Activated CD8-positive, alpha-beta T cell treated with anti-CD3 and anti-CD28 coated beads for 36 hours (primary cell): ENCODE measurements around the gene BEX2. TPM values are rescaled to one million over a fixed set of nuclear protein-coding genes. Genes with fewer than 3 reads are reported as not detected.
A peak's percentile ranks its signal among the peaks of the same experiment; 100 is the strongest.

ENCODE experiments used
- ATAC-seq: fragments of 200-7000 bp; cut with Tn5 transposase; one replicate; pipeline ENCODE4 v1.10.0; 2021; ENCODE audit warnings: mild to moderate bottlenecking, moderate library complexity
- CTCF ChIA-PET: fragments of 350-600 bp; sonication (Branson Sonifier 250); formaldehyde crosslinking; loops from one replicate; lab custom pipeline; 2021; ENCODE audit warnings: antibody characterized with exemption; lab: Charles Lee
- POLR2A ChIA-PET: fragments of 350-600 bp; sonication (Branson Sonifier 250); formaldehyde crosslinking; loops from one replicate; lab custom pipeline; 2021; ENCODE audit warnings: antibody characterized with exemption; lab: Charles Lee
- DNase-seq: peaks from one replicate; pipeline ENCODE4 v3.0.0-alpha.2; 2020
- H3K27ac Mint-ChIP-seq: one replicate; pipeline ENCODE4 v1.8.0; 2021; ENCODE audit warnings: mild to moderate bottlenecking, mixed read lengths
- H3K27me3 Mint-ChIP-seq: one replicate; pipeline ENCODE4 v1.8.0; 2021; ENCODE audit warnings: mixed read lengths
- H3K36me3 Mint-ChIP-seq: one replicate; pipeline ENCODE4 v1.8.0; 2021; ENCODE audit warnings: low read depth, mixed read lengths
- H3K4me1 Mint-ChIP-seq: one replicate; pipeline ENCODE4 v1.8.0; 2021; ENCODE audit warnings: low read depth, mixed read lengths
- H3K4me3 Mint-ChIP-seq: one replicate; pipeline ENCODE4 v1.8.0; 2021; ENCODE audit warnings: mild to moderate bottlenecking, moderate library complexity, mixed read lengths
- H3K9me3 Mint-ChIP-seq: one replicate; pipeline ENCODE4 v1.8.0; 2021; ENCODE audit warnings: mixed read lengths
- intact Hi-C: fragments of 100-400 bp; cut with micrococcal nuclease; formaldehyde crosslinking; loops from one replicate; pipeline ENCODE4 v1.10.0; 2022
- total RNA-seq, 2 experiments: library from RNA; stranded (reverse); gene quantifications; one replicate each; pipeline ENCODE4 v1.2.3, GENCODE V29; 2021
- TF ChIP-seq, protein P1 (sequence below): fragments of 200-600 bp; IDR thresholded peaks from one replicate; pipeline ENCODE4 v1.8.0; 2022; ENCODE audit warnings: antibody characterized with exemption, mild to moderate bottlenecking

The BEX2 gene
- total RNA-seq, 2 experiments from 2014 or later: 13.6 to 14.6 TPM

DNA sequence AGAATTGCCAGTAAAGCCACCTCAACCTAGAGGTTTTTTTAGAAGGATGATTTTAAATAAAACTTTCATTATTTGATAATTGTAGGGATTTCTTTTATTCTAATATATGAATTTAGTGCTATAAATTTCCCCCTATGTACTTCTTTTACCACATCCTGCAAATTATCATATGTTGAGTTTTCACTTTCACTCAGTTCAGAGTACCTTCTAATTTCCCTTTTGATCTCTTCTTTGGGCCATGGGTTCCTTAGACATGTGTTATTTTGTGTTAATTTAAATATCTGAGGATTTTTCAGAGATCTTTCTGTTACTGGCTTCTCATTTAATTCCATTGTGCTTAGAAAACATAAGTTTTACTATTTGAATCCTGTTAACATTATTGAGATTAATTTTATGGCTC lies 6.1 kb downstream of the BEX2 start:
- CTCF ChIA-PET: no interaction called here
- intact Hi-C loops: no loop called here
- POLR2A ChIA-PET: no interaction called here
- Mint-ChIP-seq H3K4me1 (peaks cover 9% of the 10 kb centered on the region), H3K9me3 (no peaks in the 10 kb centered on the region), H3K27me3 (no peaks in the 10 kb centered on the region), H3K27ac (peak overlapping the region; percentile 20), H3K4me3 (no peak overlapping the region), H3K36me3 (peaks cover 2% of the 10 kb centered on the region)
- TF ChIP-seq, protein P1, sequence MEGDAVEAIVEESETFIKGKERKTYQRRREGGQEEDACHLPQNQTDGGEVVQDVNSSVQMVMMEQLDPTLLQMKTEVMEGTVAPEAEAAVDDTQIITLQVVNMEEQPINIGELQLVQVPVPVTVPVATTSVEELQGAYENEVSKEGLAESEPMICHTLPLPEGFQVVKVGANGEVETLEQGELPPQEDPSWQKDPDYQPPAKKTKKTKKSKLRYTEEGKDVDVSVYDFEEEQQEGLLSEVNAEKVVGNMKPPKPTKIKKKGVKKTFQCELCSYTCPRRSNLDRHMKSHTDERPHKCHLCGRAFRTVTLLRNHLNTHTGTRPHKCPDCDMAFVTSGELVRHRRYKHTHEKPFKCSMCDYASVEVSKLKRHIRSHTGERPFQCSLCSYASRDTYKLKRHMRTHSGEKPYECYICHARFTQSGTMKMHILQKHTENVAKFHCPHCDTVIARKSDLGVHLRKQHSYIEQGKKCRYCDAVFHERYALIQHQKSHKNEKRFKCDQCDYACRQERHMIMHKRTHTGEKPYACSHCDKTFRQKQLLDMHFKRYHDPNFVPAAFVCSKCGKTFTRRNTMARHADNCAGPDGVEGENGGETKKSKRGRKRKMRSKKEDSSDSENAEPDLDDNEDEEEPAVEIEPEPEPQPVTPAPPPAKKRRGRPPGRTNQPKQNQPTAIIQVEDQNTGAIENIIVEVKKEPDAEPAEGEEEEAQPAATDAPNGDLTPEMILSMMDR: no peak
- ATAC-seq (peak; percentile 53), DNase-seq (no peak)

DNA sequence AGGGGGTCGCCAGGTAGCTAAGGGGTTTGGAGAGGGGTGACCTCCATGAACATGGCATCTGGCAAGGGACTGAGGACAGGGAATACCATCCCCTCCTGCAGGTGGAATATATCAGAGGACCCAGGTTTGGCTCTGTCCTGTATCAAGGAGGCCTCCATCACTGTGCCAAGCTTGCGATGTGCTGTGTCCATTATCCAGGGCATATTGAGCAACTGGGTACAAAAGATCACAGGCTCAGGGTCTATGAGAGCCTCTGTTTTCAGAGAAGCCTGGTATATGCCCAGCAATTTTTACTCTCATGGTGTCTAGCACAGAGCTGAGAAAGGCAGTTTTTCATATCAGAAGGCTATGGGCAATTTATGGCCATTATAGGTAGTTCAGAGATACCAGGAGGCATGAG lies 17.7 kb downstream of the BEX2 start:
- H3K9me3 Mint-ChIP-seq: peaks cover 2% of the 10 kb centered on the region
- intact Hi-C loops: no loop called here

DNA sequence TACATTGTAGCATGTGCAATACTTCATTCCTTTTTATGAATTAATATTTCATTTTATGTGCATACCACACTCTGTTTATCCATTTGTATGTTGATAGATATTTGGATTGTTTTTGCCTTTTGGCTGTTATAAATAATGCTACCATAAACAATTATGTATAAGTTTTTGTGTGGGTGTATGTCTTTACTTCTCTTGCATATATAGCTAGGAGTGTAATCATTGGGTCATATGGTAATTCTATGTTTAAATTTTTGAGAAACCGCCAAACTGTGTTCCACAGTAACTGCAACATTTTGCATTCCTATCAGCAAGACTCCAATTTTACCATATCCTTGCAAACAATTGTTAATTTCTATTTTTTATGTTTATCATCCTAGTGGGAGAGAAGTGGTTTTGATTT lies 31.2 kb downstream of the BEX2 start:
- Mint-ChIP-seq H3K36me3 (no peaks in the 10 kb centered on the region), H3K9me3 (no peaks in the 10 kb centered on the region), H3K4me1 (peaks cover 5% of the 10 kb centered on the region), H3K27ac (no peak overlapping the region), H3K4me3 (no peak overlapping the region), H3K27me3 (peaks cover 35% of the 10 kb centered on the region)
- POLR2A ChIA-PET: no interaction called here
- ATAC-seq (no peak), DNase-seq (no peak)
- intact Hi-C loops: no loop called here
- CTCF ChIA-PET: no interaction called here
- TF ChIP-seq, protein P1: no peak

More for the DNA sequence above, 17.7 kb downstream of the BEX2 start:
- Mint-ChIP-seq H3K27me3 (no peaks in the 10 kb centered on the region), H3K4me1 (no peaks in the 10 kb centered on the region), H3K4me3 (no peak overlapping the region), H3K27ac (no peak overlapping the region), H3K36me3 (no peaks in the 10 kb centered on the region)
- DNase-seq: no peak
- CTCF ChIA-PET: no interaction called here
- TF ChIP-seq, protein P1: no peak
- POLR2A ChIA-PET: no interaction called here
- no peak for ATAC-seq

DNA sequence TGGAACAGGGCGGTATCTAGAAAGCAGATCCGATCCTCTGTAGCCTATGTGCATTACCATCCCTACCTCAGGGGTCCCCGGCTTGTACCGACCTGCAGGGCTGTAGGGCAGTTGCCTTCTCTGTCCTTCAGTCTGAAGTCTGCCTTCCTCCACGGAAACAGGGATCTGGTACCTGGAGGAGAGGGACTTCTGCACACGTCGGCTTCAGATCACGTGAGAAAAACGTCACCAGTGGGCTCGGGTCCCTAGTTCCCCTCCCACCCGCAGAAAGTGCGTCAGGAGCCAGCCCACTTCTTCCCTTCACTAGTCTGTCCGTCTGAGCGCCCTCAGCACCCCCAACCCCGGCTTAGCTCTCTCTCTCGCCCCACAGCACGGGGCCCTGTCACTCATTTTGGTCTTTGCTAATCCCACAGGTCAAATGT lies 34.2 kb downstream of the BEX2 start, which contains the start of gene TCEAL5:
Gene TCEAL5, minus strand, starts transcription at position 170 of the 422 bp plus-strand sequence. CDS start 2,187 bp downstream, outside the sequence.
- POLR2A ChIA-PET: no interaction called here
- CTCF ChIA-PET: no interaction called here
- peak; percentile 20 for ATAC-seq
- Mint-ChIP-seq H3K4me3 (peak within 1 kb of the TSS; percentile 38), H3K27me3 (peaks cover 39% of the 10 kb centered on the region), H3K9me3 (no peaks in the 10 kb centered on the region), H3K4me1 (peaks cover 5% of the 10 kb centered on the region), H3K36me3 (no peaks in the 10 kb centered on the region), H3K27ac (no peak within 1 kb of the TSS)
- peak; percentile 1 for DNase-seq
- intact Hi-C loops: no loop called here
- TF ChIP-seq, protein P1: no peak

DNA sequence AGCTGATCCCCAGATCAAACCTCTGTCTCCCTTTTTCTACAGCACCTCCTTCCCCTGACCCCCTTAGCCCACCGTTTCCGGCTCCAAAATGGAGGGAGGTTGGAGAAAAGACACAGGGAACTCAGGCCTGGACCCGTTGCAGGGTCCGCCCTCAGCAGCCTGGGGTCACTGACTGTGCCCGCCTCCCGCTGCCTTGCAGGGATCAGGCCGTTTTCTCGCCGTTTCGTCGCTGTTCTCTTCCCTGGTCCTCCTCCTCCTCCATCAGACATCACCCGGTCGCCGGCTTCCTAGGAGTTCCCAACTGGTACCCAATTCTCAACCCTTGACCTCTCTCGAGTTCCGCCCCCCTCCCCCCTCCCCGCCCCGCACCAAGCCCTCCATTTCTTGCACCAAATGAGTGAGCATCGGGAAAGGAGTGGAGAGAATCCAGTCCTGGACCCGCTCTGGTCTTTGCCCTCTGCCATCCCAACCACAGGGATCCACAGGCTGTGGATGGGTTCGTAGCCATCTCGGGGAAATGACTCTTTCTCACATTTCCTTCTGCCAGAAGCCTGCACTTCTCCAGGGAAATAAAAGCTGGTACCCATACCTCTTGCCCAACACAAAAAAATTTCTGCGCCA lies 34.7 kb downstream of the BEX2 start:
- ChIA-PET POLR2A (no interaction called here), CTCF (no interaction called here)
- Mint-ChIP-seq H3K27me3 (peaks cover 39% of the 10 kb centered on the region), H3K4me3 (peak overlapping the region; percentile 38), H3K4me1 (peaks cover 5% of the 10 kb centered on the region), H3K9me3 (no peaks in the 10 kb centered on the region), H3K36me3 (no peaks in the 10 kb centered on the region), H3K27ac (no peak overlapping the region)
- ATAC-seq: no peak
- intact Hi-C loops: no loop called here
- no peak for DNase-seq
- TF ChIP-seq, protein P1: no peak
